ENCODE results near the gene SCN2B.

Gene SCN2B

DNA sequence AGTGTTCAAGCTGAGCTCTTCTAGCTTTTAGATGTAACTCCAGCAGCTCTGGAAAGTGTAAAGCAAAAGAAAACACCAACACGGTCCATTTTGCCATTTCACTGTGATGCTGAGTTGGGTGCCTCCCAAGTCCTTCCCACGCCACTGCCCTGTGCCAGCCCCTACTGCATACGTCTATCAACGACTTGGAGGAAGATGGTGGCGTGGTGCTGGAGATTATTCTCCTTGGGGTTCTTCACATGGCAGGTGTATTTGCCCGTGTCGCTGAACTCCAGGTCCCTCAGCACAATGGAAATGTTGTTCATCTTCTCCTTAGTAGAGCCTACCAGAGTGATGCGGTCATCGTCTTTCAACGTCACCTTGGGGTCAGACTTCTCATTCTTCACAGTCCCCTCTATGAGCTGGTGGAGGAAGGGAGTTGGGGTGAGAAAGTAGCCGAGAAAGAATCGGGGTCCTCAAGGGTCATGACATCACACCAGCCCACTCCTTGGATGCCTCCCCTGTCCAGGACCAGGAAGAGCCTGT is 32.7 kb downstream of the SCN2B start:
- ChIA-PET POLR2A (interaction anchor here (1.7 kb wide), 1 partner anchor 28 kb away, joined by 4 read pairs; no protein-coding TSS in a partner anchor), CTCF (interaction anchor here (0.5 to 8.6 kb wide), 15 partner anchors 7 to 1278 kb away, joined by 3 to 128 read pairs (median 4); partner anchors contain the start of gene SCN4B)
- no peak for TF ChIP-seq ZNF560 (tag by site-specific recombination; IDR thresholded peaks at IDR 0.05; ENCODE audit: borderline replicate concordance)
- TF ChIP-seq ZNF37A (tag by site-specific recombination; IDR thresholded peaks at IDR 0.05) = no peak
- TF ChIP-seq ZNF248 (tag by site-specific recombination; IDR thresholded peaks at IDR 0.05) = no peak
- no peak for TF ChIP-seq ZNF629 (tag by site-specific recombination; IDR thresholded peaks at IDR 0.05)
- no peak for TF ChIP-seq ZNF292 (tag by site-specific recombination; IDR thresholded peaks at IDR 0.05; ENCODE audit: borderline replicate concordance, low read depth)
- no peak for TF ChIP-seq SETDB1 (IDR thresholded peaks at IDR 0.05; ENCODE audit: insufficient read length, low read length)
- TF ChIP-seq ZNF449 (tag by site-specific recombination; IDR thresholded peaks at IDR 0.05) = no peak
- no peak for TF ChIP-seq ZNF311 (tag by site-specific recombination; IDR thresholded peaks at IDR 0.05; ENCODE audit: borderline replicate concordance)
- TF ChIP-seq ZNF768 (tag by site-specific recombination; IDR thresholded peaks at IDR 0.05) = no peak
- no peak for TF ChIP-seq HOXD13 (CRISPR knock-in tag; IDR thresholded peaks at IDR 0.05; ENCODE audit: borderline replicate concordance)

GRCh38 chr11:118142809-118143208 is 33.6 kb downstream of the SCN2B start:
- H3K27ac ChIP-seq (ENCODE audit: extremely low read depth, low read depth, low read length) = no peak overlapping the region
- ChIA-PET CTCF (interaction anchor here (0.5 to 8.6 kb wide), 9 partner anchors 18 to 1279 kb away, joined by 3 to 128 read pairs (median 3); no protein-coding TSS in a partner anchor), POLR2A (interaction anchor here (1.0 to 1.7 kb wide), 2 partner anchors 10 to 29 kb away, joined by 3 to 4 read pairs; partner anchors contain the start of gene SCN4B)
- H3K9me3 ChIP-seq (ENCODE audit: control insufficient read depth, insufficient read depth, low read depth, low read length) = no peaks in the 10 kb centered on the region
- no peaks in the 10 kb centered on the region for H3K4me1 ChIP-seq (ENCODE audit: control insufficient read depth, insufficient read depth, low read length)
- no peaks in the 10 kb centered on the region for H3K36me3 ChIP-seq (ENCODE audit: control insufficient read depth in 2 of 2, insufficient read depth in 1 of 2, low read length in 2 of 2)
- no peak for TF ChIP-seq REPIN1 (tag by site-specific recombination; IDR thresholded peaks at IDR 0.05; ENCODE audit: low read depth)
- 0 out of 2 replicates have a peak, but pooled peaks have one; percentile 12 for TF ChIP-seq KLF1 (tag by site-specific recombination; IDR thresholded peaks at IDR 0.05)
- TF ChIP-seq SALL2 (tag by site-specific recombination; IDR thresholded peaks at IDR 0.05; ENCODE audit: borderline replicate concordance) = no peak
- no peak for TF ChIP-seq KLF10 (tag by site-specific recombination; IDR thresholded peaks at IDR 0.05)
- H3K4me3 ChIP-seq (ENCODE audit: low read depth, low read length) = no peak overlapping the region

More for the DNA sequence above, 32.7 kb downstream of the SCN2B start:
- Histone ChIP-seq H3K36me3 (ENCODE audit: control insufficient read depth in 2 of 2, insufficient read depth in 1 of 2, low read length in 2 of 2) (no peaks in the 10 kb centered on the region), H3K27ac (ENCODE audit: extremely low read depth, low read depth, low read length) (no peak overlapping the region), H3K4me1 (ENCODE audit: control insufficient read depth, insufficient read depth, low read length) (no peaks in the 10 kb centered on the region), H3K4me3 (ENCODE audit: low read depth, low read length) (no peak overlapping the region), H3K9me3 (ENCODE audit: control insufficient read depth, insufficient read depth, low read depth, low read length) (no peaks in the 10 kb centered on the region)

DNA sequence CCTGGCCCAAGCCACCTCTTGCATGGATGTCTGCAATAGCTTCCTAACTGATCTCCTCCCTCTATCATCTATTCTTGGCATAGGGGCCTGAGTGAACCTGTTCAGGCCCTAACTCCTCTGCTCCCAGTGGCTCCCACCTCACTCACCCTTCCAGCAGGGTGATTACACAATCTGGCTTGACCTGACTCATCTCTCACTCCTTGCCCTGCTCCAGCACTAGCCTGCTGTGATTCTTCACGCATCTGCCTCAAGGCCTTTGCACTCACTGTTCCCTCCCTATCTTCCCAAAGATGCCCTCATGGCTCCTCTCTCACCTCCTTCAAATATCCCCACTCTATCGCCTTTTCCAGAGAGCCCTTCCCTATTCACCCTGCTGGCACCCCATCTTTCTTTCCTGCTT is 34.4 kb downstream of the SCN2B start:
- no peaks in the 10 kb centered on the region for H3K36me3 ChIP-seq (ENCODE audit: control insufficient read depth in 2 of 2, insufficient read depth in 1 of 2, low read length in 2 of 2)
- H3K4me1 ChIP-seq (ENCODE audit: control insufficient read depth, insufficient read depth, low read length) = no peaks in the 10 kb centered on the region
- CTCF ChIA-PET = interaction anchor here (0.6 to 8.6 kb wide), 4 partner anchors 26 to 211 kb away, joined by 3 to 128 read pairs (median 4); no protein-coding TSS in a partner anchor
- no peak overlapping the region for H3K4me3 ChIP-seq (ENCODE audit: low read depth, low read length)
- TF ChIP-seq KLF17 (tag by site-specific recombination; IDR thresholded peaks at IDR 0.05) (peak; percentile 21; the same call in 1 of the 2 replicates), ZNF626 (tag by site-specific recombination; IDR thresholded peaks at IDR 0.05) (no peak), ZIC2 (tag by site-specific recombination; IDR thresholded peaks at IDR 0.05) (peak; percentile 24; the same call in 1 of the 2 replicates), ZNF623 (tag by site-specific recombination; IDR thresholded peaks at IDR 0.05) (peak; percentile 68)
- POLR2A ChIA-PET = interaction anchor here (0.6 to 1.0 kb wide), 3 partner anchors 11 to 1096 kb away, joined by 3 read pairs; partner anchors contain the start of gene SCN4B
- H3K27ac ChIP-seq (ENCODE audit: extremely low read depth, low read depth, low read length) = no peak overlapping the region
- H3K9me3 ChIP-seq (ENCODE audit: control insufficient read depth, insufficient read depth, low read depth, low read length) = no peaks in the 10 kb centered on the region

All from HEK293 (cell line).